ENCODE measurements around the gene COL7A1.

COL7A1 gene

DNA sequence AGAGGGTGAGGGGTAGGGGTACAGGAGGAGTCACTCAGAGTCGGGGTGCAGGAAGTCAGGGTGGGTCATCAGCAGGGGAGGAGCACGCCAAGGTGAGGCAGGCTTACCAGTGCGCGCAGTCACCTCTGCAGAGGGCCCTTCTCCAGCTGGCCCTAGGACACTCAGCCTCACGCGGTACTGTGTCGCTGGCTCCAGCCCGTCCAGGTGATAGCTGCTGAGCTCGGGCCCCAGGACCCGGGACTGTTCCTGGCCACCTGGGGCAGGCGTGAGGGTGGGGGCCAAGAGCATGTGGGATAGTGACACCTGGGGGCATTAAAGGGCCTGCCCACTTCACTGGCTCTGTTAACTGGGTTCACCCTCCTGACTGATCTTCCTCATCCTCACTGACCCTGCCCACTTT lies 7.4 kb downstream of the COL7A1 start:
- DNase-seq: no peak

DNA sequence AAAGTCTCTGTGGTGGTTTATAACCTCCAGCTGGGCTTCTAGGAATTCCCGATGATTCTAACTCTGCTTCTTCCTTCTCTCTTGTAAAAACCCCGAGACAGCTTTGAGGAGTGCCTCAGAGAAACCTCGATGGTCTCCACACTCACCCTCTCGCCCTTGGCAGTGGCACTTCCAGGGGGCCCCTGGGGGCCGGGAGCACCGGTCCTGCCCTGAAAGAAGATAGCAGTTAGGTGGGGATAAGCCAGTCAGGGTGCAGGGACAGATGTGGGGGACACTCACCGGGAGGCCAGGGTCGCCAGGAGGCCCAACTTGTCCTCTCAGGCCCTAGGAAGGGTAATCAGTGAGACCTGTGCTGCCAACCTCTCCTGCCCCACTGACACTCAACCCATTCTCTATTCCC lies 9.7 kb downstream of the COL7A1 start:
- no peak for DNase-seq

DNA sequence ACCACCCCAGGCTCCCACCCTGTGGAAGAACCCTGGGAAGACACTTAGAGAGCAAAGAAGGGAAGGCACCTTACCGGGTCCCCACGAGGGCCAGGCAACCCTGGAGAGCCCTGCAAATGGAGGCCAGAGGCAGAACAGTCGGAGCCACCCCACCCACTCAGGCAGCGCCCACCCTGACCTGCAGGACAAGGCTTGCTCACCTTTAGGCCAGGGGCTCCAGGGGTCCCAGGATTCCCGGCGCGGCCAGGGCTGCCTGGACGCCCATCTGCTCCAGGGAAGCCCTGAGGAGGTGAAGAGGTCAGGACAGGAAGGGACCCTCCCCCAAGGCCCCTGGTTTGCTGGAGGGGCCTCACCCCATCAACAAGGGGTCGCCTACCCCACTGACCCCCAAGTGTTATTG lies 10.3 kb downstream of the COL7A1 start:
- no peak for DNase-seq

GRCh38 chr3:48581621-48582481 lies 13.3 kb downstream of the COL7A1 start:
- DNase-seq: no peak

DNA sequence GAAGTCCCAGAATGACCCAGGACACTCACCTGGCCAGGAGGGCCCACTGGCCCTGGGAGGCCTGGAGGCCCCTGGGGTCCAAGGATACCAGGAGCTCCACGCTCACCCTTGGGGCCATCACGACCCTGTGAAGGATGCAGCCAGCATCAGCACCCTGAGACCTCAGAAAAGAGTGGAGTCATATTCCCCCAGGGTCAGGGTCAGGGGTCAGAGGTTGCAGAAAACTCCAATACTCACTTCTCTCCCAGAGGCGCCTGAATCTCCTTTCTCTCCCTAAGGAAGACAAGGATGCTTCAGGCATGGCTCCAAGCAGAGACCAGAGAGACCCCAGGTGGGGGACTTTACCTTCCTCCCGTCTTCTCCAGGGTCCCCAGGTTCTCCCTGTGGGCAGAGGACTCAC lies 18.5 kb downstream of the COL7A1 start:
- no peak for DNase-seq

DNA sequence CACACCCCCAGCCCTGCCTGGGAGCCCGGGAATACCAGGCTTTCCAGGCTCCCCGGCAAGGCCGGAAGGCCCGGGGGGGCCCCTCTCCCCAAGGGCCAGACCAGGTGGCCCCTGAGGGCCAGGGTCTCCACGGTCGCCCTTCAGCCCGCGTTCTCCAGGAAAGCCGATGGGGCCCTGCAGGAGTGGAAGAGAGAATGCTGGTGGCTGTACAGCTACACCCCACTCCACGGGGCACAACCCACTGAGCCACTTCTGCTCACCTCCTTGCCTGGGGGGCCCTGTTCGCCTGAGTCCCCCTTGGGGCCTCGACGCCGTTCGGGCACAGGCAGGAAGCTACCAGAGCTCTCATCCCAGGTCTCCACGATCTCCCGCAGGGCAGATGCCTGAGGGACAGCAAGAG lies 19.8 kb downstream of the COL7A1 start:
- DNase-seq: no peak

DNA sequence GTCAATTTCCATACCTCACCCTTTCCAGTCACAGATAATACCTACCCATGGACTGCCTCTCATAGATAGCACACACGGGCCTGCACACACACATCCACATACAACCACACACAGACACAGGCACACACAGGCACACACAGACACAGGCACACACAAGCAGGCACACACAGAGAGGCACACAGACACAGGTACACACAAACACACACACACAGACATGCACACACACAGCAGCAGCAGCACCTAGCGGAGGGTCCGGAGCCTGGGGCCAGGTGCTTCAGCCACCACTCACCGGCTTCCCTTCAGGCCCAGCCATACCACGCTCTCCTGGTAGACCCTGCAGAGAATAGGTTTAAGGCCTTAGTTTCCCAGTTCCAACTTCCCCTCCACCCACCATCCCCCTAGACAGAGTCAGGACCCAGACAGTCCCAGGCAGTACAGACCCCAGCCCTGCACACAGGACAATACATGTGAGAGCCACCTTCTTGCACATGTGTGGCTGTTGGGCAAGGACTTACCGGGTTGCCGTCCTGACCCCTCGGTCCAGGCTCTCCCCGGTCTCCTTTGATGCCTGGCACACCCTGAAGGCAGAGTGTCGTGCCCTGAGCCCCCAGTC lies 21.1 kb downstream of the COL7A1 start:
- DNase-seq: no peak

- no peak for DNase-seq
Measured at GRCh38 chr3:48572517-48572916, 22.6 kb downstream of the COL7A1 start.

DNA sequence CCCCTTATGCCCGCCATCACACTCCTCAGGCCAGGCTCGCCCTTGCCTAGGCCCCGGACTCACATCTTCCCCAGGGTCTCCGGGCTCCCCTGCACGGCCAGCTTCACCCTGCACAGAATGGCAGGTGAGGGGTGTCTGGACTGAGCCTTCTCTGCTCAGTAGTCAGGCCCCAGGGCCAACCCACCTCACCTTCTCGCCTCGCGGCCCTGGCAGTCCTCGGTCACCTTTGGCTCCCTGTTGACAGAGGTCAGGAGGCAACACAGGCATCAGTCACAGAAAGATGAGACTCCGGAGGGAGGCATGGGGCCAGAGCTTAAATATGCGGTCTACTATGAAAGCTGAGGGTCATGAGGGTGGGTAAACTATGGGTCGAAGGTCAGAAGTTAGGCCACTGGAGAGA lies 23.2 kb downstream of the COL7A1 start:
- DNase-seq: no peak

DNA sequence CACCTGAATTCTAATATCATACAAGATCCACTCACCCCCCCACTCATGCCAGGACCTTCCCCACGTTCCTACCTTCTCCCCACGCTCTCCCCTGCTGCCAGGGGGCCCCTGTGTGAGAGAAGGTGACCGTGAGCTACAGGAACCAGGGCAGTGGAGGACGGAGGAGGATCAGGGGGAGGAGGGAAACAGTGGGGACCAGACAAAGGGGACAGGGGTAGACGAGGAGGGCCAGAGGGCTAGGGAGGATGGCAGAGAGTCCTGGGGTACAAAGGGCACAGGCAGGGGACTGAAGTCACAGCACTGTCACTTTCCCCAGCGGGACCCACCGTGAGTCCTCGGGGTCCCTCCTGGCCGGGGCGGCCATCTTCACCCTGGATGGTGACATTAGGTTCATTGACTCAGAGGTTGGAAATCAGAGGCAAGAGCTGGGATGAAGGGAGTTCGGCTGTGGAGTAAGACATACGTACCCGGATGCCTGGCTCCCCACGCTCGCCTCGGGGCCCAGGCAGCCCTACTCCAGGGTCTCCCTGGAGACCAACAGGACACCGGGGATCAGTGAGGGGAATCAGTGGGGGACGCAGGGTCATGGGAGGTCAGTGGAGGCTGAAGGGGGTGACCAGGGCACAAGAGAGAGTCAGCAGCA lies 25.2 kb downstream of the COL7A1 start:
- DNase-seq: no peak

DNA sequence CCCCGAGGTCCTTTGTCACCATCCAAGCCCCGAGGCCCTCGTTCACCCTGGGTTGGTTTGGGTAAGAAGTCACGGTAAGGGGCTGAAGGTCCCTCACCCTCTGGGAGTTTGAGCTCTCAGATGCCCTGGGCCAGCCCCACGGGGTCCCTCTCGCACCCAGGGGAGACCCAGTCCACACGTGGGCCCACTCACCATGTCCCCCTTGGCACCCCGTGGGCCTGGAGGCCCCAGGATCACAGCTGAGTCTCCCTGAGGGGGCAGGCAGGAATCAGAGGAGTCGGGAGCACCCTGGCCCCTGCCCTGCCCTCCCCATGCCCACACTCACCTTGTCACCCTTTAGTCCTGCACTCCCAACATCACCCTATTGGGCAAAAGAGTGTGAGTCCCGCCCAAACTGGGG lies 25.7 kb downstream of the COL7A1 start:
- no peak for DNase-seq

DNA sequence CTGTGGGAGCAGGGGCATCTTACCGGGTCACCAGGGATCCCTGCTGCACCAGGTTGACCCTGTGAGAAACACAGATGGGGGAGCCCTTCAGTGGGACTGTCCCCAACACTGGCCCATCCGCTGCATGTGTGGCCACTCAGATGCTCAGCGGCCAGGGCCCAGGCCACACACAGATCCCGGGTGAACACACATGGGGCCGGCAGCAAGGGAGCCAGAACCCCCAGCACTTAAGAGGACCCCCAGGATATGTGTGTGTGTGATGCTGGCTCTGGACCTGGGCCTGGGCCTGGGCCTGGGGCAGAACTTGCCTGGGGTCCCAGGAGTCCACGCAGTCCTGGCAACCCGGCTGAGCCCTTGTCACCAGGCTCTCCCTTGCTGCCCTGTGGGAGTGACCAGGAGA lies 26.7 kb downstream of the COL7A1 start:
- DNase-seq: no peak

GRCh38 chr3:48567500-48567899 lies 27.6 kb downstream of the COL7A1 start:
- DNase-seq: no peak

GRCh38 chr3:48567090-48567489 lies 28.0 kb downstream of the COL7A1 start:
- no peak for DNase-seq

- DNase-seq: no peak
Measured at GRCh38 chr3:48566401-48566760, 28.7 kb downstream of the COL7A1 start.

DNA sequence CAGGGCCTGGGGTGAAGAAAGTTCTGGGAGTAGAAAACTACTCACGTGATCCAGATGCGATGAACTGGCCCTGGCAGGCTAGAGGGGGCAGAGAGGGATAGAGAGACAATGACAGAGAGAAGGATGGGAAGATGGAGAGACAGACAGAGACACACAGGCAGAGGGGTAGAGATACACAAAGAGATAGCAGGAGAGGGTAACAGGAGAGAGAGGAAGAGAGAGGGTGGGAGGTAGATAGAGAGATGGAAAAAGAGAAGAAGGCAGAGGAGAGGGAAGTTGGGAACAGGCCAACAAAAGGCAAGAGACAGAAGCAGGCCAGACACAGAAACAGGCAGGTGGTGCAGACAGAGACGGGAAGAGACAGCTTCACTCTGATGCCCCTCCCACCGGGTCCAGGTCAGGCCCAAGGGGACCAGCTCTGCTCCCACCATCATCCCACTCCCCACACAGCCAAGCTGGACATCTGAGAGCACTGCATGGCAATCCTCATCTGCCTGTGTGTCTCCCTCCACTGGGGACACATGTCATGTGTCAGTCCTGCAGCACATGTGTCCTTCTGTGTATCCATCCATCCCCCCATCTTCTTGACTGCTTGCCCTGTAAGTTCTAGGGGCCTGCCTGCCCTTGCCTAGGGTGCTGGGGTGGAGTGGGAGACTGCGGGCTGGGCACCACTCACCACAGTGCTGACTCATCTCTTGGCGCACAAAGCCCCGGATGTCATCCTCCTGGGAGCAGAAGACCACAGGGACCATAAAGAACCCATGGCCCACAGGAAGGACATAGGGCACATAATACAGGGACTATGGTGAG lies 29.3 kb downstream of the COL7A1 start:
- no peak for DNase-seq

GRCh38 chr3:48565186-48565585 lies 29.9 kb downstream of the COL7A1 start:
- DNase-seq: no peak

DNA sequence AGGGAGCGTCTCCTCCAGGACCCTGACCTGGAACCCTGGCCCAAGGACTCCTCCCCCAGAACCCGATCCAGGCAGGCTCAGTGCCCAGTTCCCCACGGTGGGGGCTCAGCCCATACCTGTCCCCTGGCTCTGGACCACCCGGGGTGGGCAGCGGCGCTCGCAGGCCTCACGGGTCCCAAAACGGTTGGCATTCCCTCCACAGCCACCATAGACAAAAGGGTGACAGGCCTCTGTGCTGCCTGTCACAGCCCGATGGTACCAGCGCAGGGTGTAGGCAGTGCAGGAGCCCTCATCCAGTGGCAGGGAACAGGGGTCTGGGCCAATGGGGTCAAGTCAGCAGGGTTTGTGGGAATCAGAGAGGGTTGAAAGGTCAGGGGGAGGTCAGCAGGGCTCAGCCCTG lies 30.5 kb downstream of the COL7A1 start:
- DNase-seq: no peak

GRCh38 chr3:48564022-48564421 lies 31.1 kb downstream of the COL7A1 start:
- no peak for DNase-seq

- no peak for DNase-seq
Measured at GRCh38 chr3:48563382-48563918, 31.7 kb downstream of the COL7A1 start, which contains the start of gene UCN2. Gene UCN2 (minus strand): TSS chr3:48563781. CDS start chr3:48563124, 657 bp downstream.

- no peak for DNase-seq
Measured at GRCh38 chr3:48562367-48563095, 32.6 kb downstream of the COL7A1 start.

GRCh38 chr3:48561045-48561736 lies 33.9 kb downstream of the COL7A1 start:
- DNase-seq: no peak

Data from stimulated activated CD4-positive, alpha-beta T cell treated with anti-CD3 and anti-CD28 coated beads, Interleukin-12 subunit alpha, Interleukin-12 subunit beta, amount 100 ng/mL, for 4 hours (primary cell).